GM12878 (cell line): ENCODE data around the gene CDH1. TPM values are rescaled to one million over a fixed set of nuclear protein-coding genes. Genes with fewer than 3 reads are reported as not detected.

ENCODE experiments used
- CEBPB ChIP-seq, 2 experiments: fragments of 150-350 bp in 1 of 2; IDR thresholded peaks; 2 replicates each; pipeline ENCODE4 v1.6.1; 2012 to 2014; ENCODE audit warnings: low read depth in 2 of 2, low read length in 2 of 2, borderline replicate concordance in 1 of 2, inconsistent platforms in 1 of 2
- CREM ChIP-seq: IDR thresholded peaks from 2 replicates; pipeline ENCODE4 v1.6.1; 2014; ENCODE audit warnings: antibody characterized with exemption, low read depth
- E2F8 ChIP-seq: fragments of 450-650 bp; IDR thresholded peaks from 2 replicates; pipeline ENCODE4 v1.6.1; 2018; ENCODE audit warnings: mild to moderate bottlenecking, low read depth, moderate library complexity; ENCODE audit not compliant: partially characterized antibody
- EGR1 ChIP-seq, 2 experiments: IDR thresholded peaks; 1 replicate in 1 of 2; 2 replicates in 1 of 2; pipeline ENCODE4 v1.6.1; 2011 to 2012; ENCODE audit warnings: low read depth in 2 of 2, low read length in 2 of 2, borderline replicate concordance in 1 of 2, mild to moderate bottlenecking in 1 of 2, moderate library complexity in 1 of 2
- EP300 ChIP-seq, 2 experiments: fragments of 150-350 bp in 1 of 2; IDR thresholded peaks; 2 replicates each; pipeline ENCODE4 v1.6.1; 2011 to 2012; ENCODE audit warnings: low read depth in 2 of 2, low read length in 2 of 2, borderline replicate concordance in 1 of 2, improper control_type of control experiment in 1 of 2, inconsistent platforms in 1 of 2; ENCODE audit not compliant: control insufficient read depth in 1 of 2
- HCFC1 ChIP-seq: fragments of 150-350 bp; IDR thresholded peaks from 2 replicates; pipeline ENCODE4 v1.6.1; 2014; ENCODE audit warnings: low read length
- HDGF ChIP-seq: fragments of 450-650 bp; IDR thresholded peaks from 2 replicates; pipeline ENCODE4 v1.6.1; 2016; ENCODE audit warnings: antibody characterized with exemption
- NFYB ChIP-seq: IDR thresholded peaks from 2 replicates; pipeline ENCODE4 v1.6.1; 2011; ENCODE audit warnings: low read depth, mild to moderate bottlenecking, low read length, improper control_type of control experiment, moderate library complexity; ENCODE audit not compliant: insufficient read depth
- NR2C1 ChIP-seq: fragments of 450-650 bp; IDR thresholded peaks from 2 replicates; pipeline ENCODE4 v1.6.1; 2017; ENCODE audit warnings: antibody characterized with exemption, mild to moderate bottlenecking, moderate library complexity
- PAX5 ChIP-seq: IDR thresholded peaks from 2 replicates; pipeline ENCODE4 v1.6.1; 2011; ENCODE audit warnings: low read depth, low read length, borderline replicate concordance
- POLR2A ChIP-seq: IDR thresholded peaks from 2 replicates; pipeline ENCODE4 v1.6.1; 2011; ENCODE audit warnings: low read depth, mild to moderate bottlenecking, low read length
- RELB ChIP-seq: fragments of 450-650 bp; IDR thresholded peaks from 2 replicates; pipeline ENCODE4 v1.6.1; 2017; ENCODE audit warnings: low read depth, mild to moderate bottlenecking, moderate library complexity
- SMAD1 ChIP-seq: fragments of 450-650 bp; IDR thresholded peaks from 2 replicates; pipeline ENCODE4 v1.6.1; 2018; ENCODE audit warnings: mild to moderate bottlenecking, low read depth; ENCODE audit not compliant: partially characterized antibody
- SREBF2 ChIP-seq: IDR thresholded peaks from 2 replicates; pipeline ENCODE4 v1.6.1; 2012; ENCODE audit warnings: mild to moderate bottlenecking, low read length
- SRF ChIP-seq, 2 experiments: IDR thresholded peaks; 2 replicates each; pipeline ENCODE4 v1.6.1; 2011; ENCODE audit warnings: low read depth in 2 of 2, low read length in 2 of 2, mild to moderate bottlenecking in 1 of 2, moderate library complexity in 1 of 2
- TAF1 ChIP-seq: IDR thresholded peaks from 2 replicates; pipeline ENCODE4 v1.6.1; 2011; ENCODE audit warnings: mild to moderate bottlenecking, low read depth, low read length, borderline replicate concordance
- TARDBP ChIP-seq: IDR thresholded peaks from 2 replicates; pipeline ENCODE4 v1.6.1; 2016; ENCODE audit warnings: borderline replicate concordance
- TCF7 ChIP-seq: IDR thresholded peaks from 2 replicates; pipeline ENCODE4 v1.6.1; 2014; ENCODE audit warnings: antibody characterized with exemption, borderline replicate concordance
- YBX1 ChIP-seq: fragments of 450-650 bp; IDR thresholded peaks from 2 replicates; pipeline ENCODE4 v1.6.1; 2016; ENCODE audit warnings: antibody characterized with exemption
- YY1 ChIP-seq: IDR thresholded peaks from 2 replicates; pipeline ENCODE4 v1.6.1; 2011; ENCODE audit warnings: low read depth, mild to moderate bottlenecking, low read length
- ZBTB11 ChIP-seq: fragments of 450-650 bp; formaldehyde crosslinking; IDR thresholded peaks from 2 replicates; pipeline ENCODE4 v1.5.0; 2022; ENCODE audit warnings: mild to moderate bottlenecking, missing genetic modification characterization
- ZNF207 ChIP-seq: fragments of 450-650 bp; IDR thresholded peaks from 2 replicates; pipeline ENCODE4 v1.6.1; 2014; ENCODE audit warnings: antibody characterized with exemption, mild to moderate bottlenecking, borderline replicate concordance
- polyA plus RNA-seq, 11 experiments: library from polyadenylated mRNA; depleted of rRNA in 4 of 11; unstranded in 6 of 11; stranded (reverse) in 5 of 11; fragments of >200 nt; fragmentation: Nextera tagmentation in 4 of 11; fragmentation: Illumina TruSeq in 1 of 11; extraction: Ambion mirVana in 4 of 11; extraction: Trizol in 1 of 11; gene quantifications; 1 replicate in 1 of 11; 2 replicates in 10 of 11; pipeline versions ENCODE4 v1.2.1 to v1.2.3, GENCODE V29; 2011 to 2016; ENCODE audit warnings: inconsistent platforms in 2 of 11, missing spikeins in 2 of 11, low read depth in 1 of 11
- total RNA-seq, 4 experiments: library from RNA; depleted of rRNA in 3 of 4; stranded (reverse); fragments of >200 nt in 3 of 4; fragmentation: Illumina TruSeq in 1 of 4; extraction: Trizol in 1 of 4; gene quantifications; 2 replicates each; pipeline versions ENCODE4 v1.2.1 to v1.2.3, GENCODE V29; 2013 to 2021

Gene CDH1
- total and polyA plus RNA-seq, 10 of the 15 experiments (the other 5 are each of a cell fraction or from before 2014, with no cell fraction given) = 2.2 to 30.6 (median 17.7) TPM

- TF ChIP-seq HDGF (no peak; the same call in 1 of the 2 replicates), EGR1 (IDR thresholded peaks at IDR 0.05; ENCODE audit: borderline replicate concordance in 1 of 2, low read depth in 2 of 2, low read length in 2 of 2) (no peak), ZBTB11 (no peak), NFYB (no peak), PAX5 (no peak), SREBF2 (no peak), YY1 (peak; percentile 99), CEBPB (IDR thresholded peaks at IDR 0.05; ENCODE audit: borderline replicate concordance in 1 of 2, low read depth in 2 of 2, low read length in 2 of 2) (no peak), ZNF207 (peak; percentile 90; the same call in 1 of the 2 replicates), TAF1 (peak; percentile 82), RELB (0 out of 2 replicates have a peak, but pooled peaks have one; percentile 33), SMAD1 (no peak), YBX1 (no peak), CREM (peak; percentile 58), TARDBP (peak; percentile 69), TCF7 (no peak), NR2C1 (peak; percentile 76), E2F8 (no peak), HCFC1 (peak; percentile 83), POLR2A (peak; percentile 97), SRF (IDR thresholded peaks at IDR 0.05; ENCODE audit: low read depth in 2 of 2, low read length in 2 of 2) (no peak), EP300 (IDR thresholded peaks at IDR 0.05; ENCODE audit: borderline replicate concordance in 1 of 2, control insufficient read depth in 1 of 2, low read depth in 2 of 2, low read length in 2 of 2) (no peak)
These were observed 106.6 kb downstream of the CDH1 start, which contains the start of gene TANGO6 (continued) for GRCh38 chr16:68843482-68844210.
